Heart right ventricle (tissue), 16 donors: ENCODE measurements around the gene EFNA2. TPM values are rescaled to one million over a fixed set of nuclear protein-coding genes. Genes with fewer than 3 reads are reported as not detected.

ENCODE experiments used
- ATAC-seq, 8 donors: fragments of 200-7000 bp; cut with Tn5 transposase; one replicate each; pipeline ENCODE4 v1.9.1; 2020; ENCODE audit warnings: mild to moderate bottlenecking in 8 of 8, moderate library complexity in 8 of 8, moderate number of reproducible peaks in 1 of 8
- DNase-seq, 2 donors: peaks; one replicate each; pipeline ENCODE4 v3.0.0-alpha.2; 2020
- H3K27ac ChIP-seq, 10 donors: fragments of 200-600 bp; sonication (generic) in 2 of 10; one replicate each; pipeline versions ENCODE4 v1.5.0 to v1.8.0; 2020 to 2022; ENCODE audit warnings: mild to moderate bottlenecking in 3 of 10
- H3K27me3 ChIP-seq, 7 donors: fragments of 200-600 bp; one replicate each; pipeline ENCODE4 v1.8.0; 2021 to 2022; ENCODE audit warnings: mild to moderate bottlenecking in 2 of 7
- H3K36me3 ChIP-seq, 9 donors: fragments of 200-600 bp; sonication (generic) in 1 of 9; one replicate each; pipeline versions ENCODE4 v1.5.0 to v1.8.0; 2020 to 2022; ENCODE audit warnings: mild to moderate bottlenecking in 2 of 9
- H3K4me1 ChIP-seq, 9 donors: fragments of 200-600 bp; sonication (generic) in 1 of 9; one replicate each; pipeline versions ENCODE4 v1.5.0 to v1.8.0; 2020 to 2022; ENCODE audit warnings: mild to moderate bottlenecking in 4 of 9
- H3K4me3 ChIP-seq, 10 donors: fragments of 200-600 bp; sonication (generic) in 2 of 10; one replicate each; pipeline versions ENCODE4 v1.5.0 to v1.8.0; 2020 to 2022; ENCODE audit warnings: mild to moderate bottlenecking in 7 of 10, moderate library complexity in 2 of 10
- H3K9me3 ChIP-seq, 11 donors: fragments of 200-600 bp in 10 of 11; sonication (generic) in 2 of 11; one replicate each; pipeline versions ENCODE4 v1.5.0 to v1.8.0; 2013 to 2022; ENCODE audit warnings: mild to moderate bottlenecking in 2 of 11, control low read depth in 1 of 11, moderate library complexity in 1 of 11
- WGBS, 2 donors: extraction: QIAGEN DNeasy Blood & Tissue Kit; methylation state at CpG; one replicate each; pipeline ENCODE4 v1.1.7; 2013; ENCODE audit warnings: inconsistent platforms in 1 of 2; 5-methylcytosine and 5-hydroxymethylcytosine counted together
- intact Hi-C, 10 donors: fragments of 100-400 bp; cut with DNase I; formaldehyde crosslinking; loops; one replicate each; pipeline versions ENCODE4 v1.11.1 to v1.14.2; 2022
- long read RNA-seq, 3 donors: library from polyadenylated mRNA; unstranded; transcript quantifications; one replicate each; pipeline ENCODE4 v2.0.0, GENCODE V29; 2020 to 2021
- polyA plus RNA-seq, 2 donors: library from polyadenylated mRNA; stranded (reverse); fragments of 200-250 nt; gene quantifications; one replicate each; pipeline ENCODE4 v1.2.3, GENCODE V29; 2013
- total RNA-seq, 10 donors: library from RNA; stranded (reverse); fragmentation: NEBNext Ultra II Directional in 3 of 10; extraction: Animal tissue kit (Norgen Biotek cat#: 25700) in 3 of 10; gene quantifications; one replicate each; pipeline versions ENCODE4 v1.2.1 to v1.2.4, GENCODE V29; 2021 to 2023
- TF ChIP-seq, protein P1 (sequence below), 9 donors: fragments of 200-600 bp; sonication (generic) in 2 of 9; IDR thresholded peaks; one replicate each; pipeline versions ENCODE4 v1.5.0 to v1.8.0; 2021 to 2022; ENCODE audit warnings: antibody characterized with exemption in 9 of 9, mild to moderate bottlenecking in 5 of 9, moderate library complexity in 1 of 9
- donor health status: Arrhythmogenic right ventricular cardiomyopathy.
- donor health status: ischemic (EF 13 %, LVEDD 7.1; RV severe dilation, severe dysfunction).
- donor health status: healthy with polysubstance abuse.
- donor health status: DM: no; HTN: yes; CAD: no.
- donor health status: DM: no; HTN: no; CAD: no.
- donor health status: ischemic (EF 25% LVEDD 6.9; RV normal size, moderate dysfunction).
- donor health status: ischemic (EF 25% LVEDD 5.7; RV mildly dilated, moderate dysfunction).
- donor health status: healthy.
- donor health status: DM: yes; HTN: yes; CAD: no.
- donor health status: Ischemic cardiomyopathy.
- donor health status: ischemic (EF 35%, LVEDD 5.7; RV mildly dilated, moderate dysfunction).
- donor health status: nonischemic (EF 11% LVEDD 7.7; RV severe dilation, severe dysfunction).
- donor health status: DM: yes; HTN: yes; CAD: no.
- donor health status: PGD.
- donor health status: ischemic (EF 29% LVEDD 5.4; RV normal size, mild dysfunction).
- donor health status: nonischemic (EF 23%, LVEDD 6.1; RV moderate dilation, normal function).

The EFNA2 gene
- under 1 TPM in 1 of 10 donors, not detected in 9; 0.45 TPM for total RNA-seq
- under 1 TPM in 1 of 2 donors, not detected in 1; 0.04 TPM for polyA plus RNA-seq
- long read RNA-seq, donor 1: 0 reads
- long read RNA-seq, donor 2: 0 reads
- long read RNA-seq, donor 3: 0 reads

DNA sequence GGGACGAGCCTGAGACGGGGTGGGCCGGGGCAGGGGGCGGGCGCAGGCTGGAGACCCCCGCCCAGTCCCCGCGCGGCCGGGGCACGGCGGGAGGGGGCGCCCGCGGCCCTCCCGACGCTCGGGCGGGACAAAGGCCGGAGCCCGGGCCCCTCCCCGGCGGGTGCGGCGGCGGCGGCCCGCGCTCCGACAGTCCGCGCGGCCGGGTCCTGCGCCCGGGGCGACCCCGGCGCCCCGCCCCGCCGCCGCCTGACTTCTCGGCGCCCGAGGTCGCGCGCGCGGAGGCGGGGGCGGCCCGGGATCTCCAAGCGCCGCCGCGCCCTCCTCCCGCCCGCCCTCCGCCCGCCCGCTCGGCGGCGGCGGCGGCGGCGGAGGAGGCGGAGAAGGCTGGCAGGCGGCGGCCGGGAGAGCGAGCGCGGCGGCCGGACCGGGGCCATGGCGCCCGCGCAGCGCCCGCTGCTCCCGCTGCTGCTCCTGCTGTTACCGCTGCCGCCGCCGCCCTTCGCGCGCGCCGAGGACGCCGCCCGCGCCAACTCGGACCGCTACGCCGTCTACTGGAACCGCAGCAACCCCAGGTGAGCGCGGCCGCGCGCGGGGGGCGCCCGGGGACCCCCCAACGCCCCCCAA is at the start of gene EFNA2:
Gene EFNA2 (plus strand): TSS at position 137 of the 624 bp plus-strand sequence. CDS start 296 bp downstream, at position 433.
- ATAC-seq (no peak), DNase-seq (no peak)
- Histone ChIP-seq H3K27ac (no peak within 1 kb of the TSS), H3K4me1 (peaks cover 0 to 16% (median 3%) of the 10 kb centered on the region in 9 donors), H3K4me3 (peak within 1 kb of the TSS in 1 of 10 donors; percentile 15), H3K9me3 (no peaks in the 10 kb centered on the region), H3K27me3 (peaks cover 22 to 76% (median 71%) of the 10 kb centered on the region in 7 donors), H3K36me3 (no peaks in the 10 kb centered on the region)
- intact Hi-C loops: loop anchor here in 5 of 10 donors (5.0 to 10.0 kb wide), 4 partner anchors 69 to 89 kb away; a partner anchor contains a TSS
- TF ChIP-seq, protein P1, sequence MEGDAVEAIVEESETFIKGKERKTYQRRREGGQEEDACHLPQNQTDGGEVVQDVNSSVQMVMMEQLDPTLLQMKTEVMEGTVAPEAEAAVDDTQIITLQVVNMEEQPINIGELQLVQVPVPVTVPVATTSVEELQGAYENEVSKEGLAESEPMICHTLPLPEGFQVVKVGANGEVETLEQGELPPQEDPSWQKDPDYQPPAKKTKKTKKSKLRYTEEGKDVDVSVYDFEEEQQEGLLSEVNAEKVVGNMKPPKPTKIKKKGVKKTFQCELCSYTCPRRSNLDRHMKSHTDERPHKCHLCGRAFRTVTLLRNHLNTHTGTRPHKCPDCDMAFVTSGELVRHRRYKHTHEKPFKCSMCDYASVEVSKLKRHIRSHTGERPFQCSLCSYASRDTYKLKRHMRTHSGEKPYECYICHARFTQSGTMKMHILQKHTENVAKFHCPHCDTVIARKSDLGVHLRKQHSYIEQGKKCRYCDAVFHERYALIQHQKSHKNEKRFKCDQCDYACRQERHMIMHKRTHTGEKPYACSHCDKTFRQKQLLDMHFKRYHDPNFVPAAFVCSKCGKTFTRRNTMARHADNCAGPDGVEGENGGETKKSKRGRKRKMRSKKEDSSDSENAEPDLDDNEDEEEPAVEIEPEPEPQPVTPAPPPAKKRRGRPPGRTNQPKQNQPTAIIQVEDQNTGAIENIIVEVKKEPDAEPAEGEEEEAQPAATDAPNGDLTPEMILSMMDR (IDR thresholded peaks at IDR 0.05): no peak
- WGBS, 2 donors: 0% methylated on average over 25 to 110 of the region's 113 CpGs

DNA sequence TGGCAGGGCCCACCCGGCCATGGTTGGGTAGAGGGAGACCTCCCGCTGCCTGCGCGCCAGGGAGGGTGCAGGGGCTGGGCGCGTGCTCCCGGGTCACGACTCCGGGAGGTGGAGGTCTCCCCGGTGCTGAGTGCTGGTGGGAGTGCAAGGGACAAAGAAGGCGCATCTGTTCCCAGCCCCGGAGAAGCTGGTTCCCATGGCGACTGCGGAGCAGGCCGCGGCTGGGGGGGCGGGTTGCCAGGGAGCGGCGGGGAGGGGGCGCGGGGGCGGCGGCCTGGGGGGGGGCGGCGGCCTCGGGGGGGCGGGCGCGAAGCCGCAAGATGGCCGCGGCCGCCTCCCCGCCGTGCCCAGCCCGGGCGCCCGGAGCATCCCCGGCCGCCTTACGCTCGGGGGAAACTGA is 49.1 kb upstream of the EFNA2 start:
- Histone ChIP-seq H3K36me3 (peaks cover 0 to 6% (median 0%) of the 10 kb centered on the region in 9 donors), H3K4me1 (peaks cover 23 to 60% (median 44%) of the 10 kb centered on the region in 9 donors), H3K27me3 (peaks cover 0 to 24% (median 0%) of the 10 kb centered on the region in 7 donors), H3K27ac (peak overlapping the region in 2 of 10 donors; percentile 70 to 72), H3K9me3 (no peaks in the 10 kb centered on the region), H3K4me3 (peak overlapping the region in 9 of 10 donors; percentile 59 to 70 (median 61))
- 21 to 34% methylated on average over 20 to 41 of the region's 42 CpGs for WGBS, 2 donors
- no peak for DNase-seq
- TF ChIP-seq, protein P1 (IDR thresholded peaks at IDR 0.05): no peak
- no peak for ATAC-seq
- intact Hi-C loops: loop anchor here in 1 of 10 donors (10.0 kb wide), 1 partner anchor 312 kb away; the partner anchor contains the start of gene ARID3A

DNA sequence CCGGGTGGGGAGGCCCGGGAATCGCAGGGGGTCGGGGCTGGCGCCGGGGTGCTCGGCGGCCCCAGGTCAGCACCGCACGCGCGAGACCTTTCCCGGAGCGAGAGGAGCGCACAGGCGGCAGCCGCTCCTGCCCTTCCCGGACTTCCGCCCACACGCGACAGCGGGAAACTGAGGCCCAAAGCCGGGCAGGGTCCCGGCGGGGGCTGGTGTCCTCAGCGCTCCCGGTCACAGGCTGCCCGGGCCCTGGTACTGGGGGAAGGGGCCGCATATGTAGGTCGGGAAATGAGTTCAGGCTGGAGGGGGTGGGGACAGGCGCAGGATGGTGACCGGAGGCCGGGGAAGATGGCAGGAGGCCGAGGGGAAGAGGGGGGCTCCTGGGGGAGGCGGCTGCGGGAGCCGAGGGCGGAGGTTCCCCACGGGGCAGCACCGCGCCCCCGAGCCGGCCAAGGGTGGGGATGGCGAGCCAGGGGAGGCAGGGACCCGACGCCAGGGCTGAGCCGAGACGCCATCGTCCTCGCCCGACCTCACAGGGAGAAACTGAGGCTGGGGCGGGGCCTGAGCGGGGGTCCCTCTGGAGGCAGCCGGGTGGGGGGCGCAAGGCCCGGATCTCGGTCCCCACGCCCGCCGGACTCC is 48.5 kb upstream of the EFNA2 start:
- intact Hi-C loops: loop anchor here in 1 of 10 donors (10.0 kb wide), 1 partner anchor 312 kb away; the partner anchor contains the start of gene ARID3A
- H3K27ac ChIP-seq: peak overlapping the region in 5 of 10 donors; percentile 39 to 72 (median 64)
- peak overlapping the region; percentile 25 to 70 (median 61) for H3K4me3 ChIP-seq
- peaks cover 0 to 6% (median 0%) of the 10 kb centered on the region in 9 donors for H3K36me3 ChIP-seq
- DNase-seq: no peak
- TF ChIP-seq, protein P1 (IDR thresholded peaks at IDR 0.05): no peak
- 1% methylated on average over 31 to 60 of the region's 60 CpGs for WGBS, 2 donors
- peaks cover 0 to 24% (median 0%) of the 10 kb centered on the region in 7 donors for H3K27me3 ChIP-seq
- ATAC-seq: peak in 2 of 8 donors; percentile 0 to 4
- H3K4me1 ChIP-seq: peaks cover 24 to 59% (median 45%) of the 10 kb centered on the region in 9 donors
- no peaks in the 10 kb centered on the region for H3K9me3 ChIP-seq

DNA sequence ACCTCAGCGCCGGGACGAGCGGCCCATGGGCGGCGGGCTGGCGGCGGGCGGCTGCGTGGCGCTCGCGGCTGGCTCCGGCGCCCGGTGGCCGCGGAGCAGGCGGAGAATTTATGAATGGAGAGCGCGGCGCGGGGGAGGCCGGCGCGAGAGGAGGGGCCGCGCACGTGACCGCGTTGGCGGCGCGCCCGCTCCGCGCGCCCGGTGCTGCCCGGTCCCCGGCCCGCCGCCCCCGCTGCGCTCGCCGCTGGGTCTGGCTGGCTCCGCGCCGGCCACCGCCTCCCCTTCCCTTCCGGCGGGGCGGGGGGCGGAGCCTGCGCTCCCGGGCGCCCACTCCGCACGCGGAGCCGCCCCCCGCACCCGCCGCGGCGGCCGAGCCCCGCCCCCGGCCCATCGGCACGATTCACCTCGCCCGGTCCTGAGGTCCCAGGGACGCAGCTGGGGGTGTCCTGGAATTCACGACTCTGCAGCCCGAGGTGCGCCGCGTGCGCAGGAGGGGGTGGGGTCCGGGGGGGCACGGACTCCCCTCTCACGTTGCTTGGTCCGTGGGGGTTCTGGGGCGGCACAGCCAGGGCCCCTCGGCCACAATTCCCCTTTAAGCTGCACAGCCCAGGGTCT is 47.8 kb upstream of the EFNA2 start, which contains the start of gene CBARP:
Gene CBARP (minus strand): TSS at position 252 of the 615 bp plus-strand sequence. CDS start 1,905 bp downstream, outside the sequence.
- no peaks in the 10 kb centered on the region for H3K9me3 ChIP-seq
- DNase-seq: no peak
- intact Hi-C loops: loop anchor here in 2 of 10 donors (2.0 to 10.0 kb wide), 2 partner anchors 17 to 313 kb away; partner anchors contain the start of gene ARID3A (in 1 of the 2)
- peaks cover 0 to 6% (median 0%) of the 10 kb centered on the region in 9 donors for H3K36me3 ChIP-seq
- ATAC-seq: no peak
- peak within 1 kb of the TSS in 9 of 10 donors; percentile 1 to 100 (median 98) for H3K27ac ChIP-seq
- TF ChIP-seq, protein P1 (IDR thresholded peaks at IDR 0.05): no peak
- H3K4me3 ChIP-seq: peak within 1 kb of the TSS; percentile 25 to 70 (median 61)
- peaks cover 0 to 24% (median 0%) of the 10 kb centered on the region in 7 donors for H3K27me3 ChIP-seq
- 0 to 1% methylated on average over 67 to 87 of the region's 87 CpGs for WGBS, 2 donors
- H3K4me1 ChIP-seq: peaks cover 26 to 59% (median 45%) of the 10 kb centered on the region in 9 donors
